ENCODE results near the gene C4orf51.

- TF ChIP-seq, protein P1, sequence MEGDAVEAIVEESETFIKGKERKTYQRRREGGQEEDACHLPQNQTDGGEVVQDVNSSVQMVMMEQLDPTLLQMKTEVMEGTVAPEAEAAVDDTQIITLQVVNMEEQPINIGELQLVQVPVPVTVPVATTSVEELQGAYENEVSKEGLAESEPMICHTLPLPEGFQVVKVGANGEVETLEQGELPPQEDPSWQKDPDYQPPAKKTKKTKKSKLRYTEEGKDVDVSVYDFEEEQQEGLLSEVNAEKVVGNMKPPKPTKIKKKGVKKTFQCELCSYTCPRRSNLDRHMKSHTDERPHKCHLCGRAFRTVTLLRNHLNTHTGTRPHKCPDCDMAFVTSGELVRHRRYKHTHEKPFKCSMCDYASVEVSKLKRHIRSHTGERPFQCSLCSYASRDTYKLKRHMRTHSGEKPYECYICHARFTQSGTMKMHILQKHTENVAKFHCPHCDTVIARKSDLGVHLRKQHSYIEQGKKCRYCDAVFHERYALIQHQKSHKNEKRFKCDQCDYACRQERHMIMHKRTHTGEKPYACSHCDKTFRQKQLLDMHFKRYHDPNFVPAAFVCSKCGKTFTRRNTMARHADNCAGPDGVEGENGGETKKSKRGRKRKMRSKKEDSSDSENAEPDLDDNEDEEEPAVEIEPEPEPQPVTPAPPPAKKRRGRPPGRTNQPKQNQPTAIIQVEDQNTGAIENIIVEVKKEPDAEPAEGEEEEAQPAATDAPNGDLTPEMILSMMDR (IDR thresholded peaks at IDR 0.05; ENCODE audit: control extremely low read depth in 1 of 3, insufficient read depth in 1 of 3, low read depth in 1 of 3, low read length in 3 of 3): no peak
- TF ChIP-seq CHD2 (IDR thresholded peaks at IDR 0.05; ENCODE audit: low read length): no peak
- 0 out of 2 replicates have a peak, but pooled peaks have one; percentile 9 for TF ChIP-seq YY1 (IDR thresholded peaks at IDR 0.05; ENCODE audit: low read depth, low read length)
- TF ChIP-seq PHF8 (conservative IDR thresholded peaks at IDR 0.05; ENCODE audit: low read depth, low read length): peak; percentile 82
- peak; percentile 51 to 85 for TF ChIP-seq POLR2A (IDR thresholded peaks at IDR 0.05; ENCODE audit: control extremely low read depth in 1 of 2, low read depth in 2 of 2, low read length in 2 of 2)
- peak; percentile 63; the same call in 1 of the 2 replicates for TF ChIP-seq POLR2AphosphoS5 (IDR thresholded peaks at IDR 0.05; ENCODE audit: low read depth, low read length)
- TF ChIP-seq SP2 (IDR thresholded peaks at IDR 0.05; ENCODE audit: low read length): no peak
- no peak for TF ChIP-seq SIN3A (conservative IDR thresholded peaks at IDR 0.05 in 1 of 2, IDR thresholded peaks at IDR 0.05 in 1 of 2; ENCODE audit: low read depth in 1 of 2, low read length in 2 of 2)
- TF ChIP-seq CEBPB (IDR thresholded peaks at IDR 0.05; ENCODE audit: low read depth, low read length): no peak
- TF ChIP-seq KDM1A (IDR thresholded peaks at IDR 0.05; ENCODE audit: borderline replicate concordance, low read length): no peak
These were observed 53.2 kb downstream of the C4orf51 start for GRCh38 chr4:145732895-145733880.

Measured in H1 (cell line).